Measurements from ENCODE around the gene PIEZO1. TPM values are rescaled to one million over a fixed set of nuclear protein-coding genes. Genes with fewer than 3 reads are reported as not detected.

PIEZO1 gene
- total and polyA plus RNA-seq, 8 donors, result 75.3 to 193 (median 103) TPM

DNA sequence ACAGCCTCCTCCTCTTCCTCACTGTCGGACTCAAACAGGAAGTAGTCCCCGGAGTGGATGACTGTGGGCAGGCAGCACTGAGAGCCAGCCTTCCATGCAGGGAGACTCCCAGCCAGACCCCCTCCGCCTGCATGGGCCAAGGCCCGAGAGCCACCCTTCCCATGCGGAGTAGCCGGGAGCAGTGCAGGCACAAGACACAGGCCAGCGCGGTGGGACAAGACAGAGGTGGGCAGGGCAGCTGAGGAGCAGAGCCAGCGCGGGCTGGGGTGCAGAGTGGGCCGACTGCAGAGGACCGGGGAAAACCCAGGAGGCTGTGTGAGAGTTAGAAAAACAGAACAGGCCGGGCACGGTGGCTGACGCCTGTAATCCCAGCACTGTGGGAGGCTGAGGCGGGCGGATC, 61.1 kb downstream of the PIEZO1 start:
- DNase-seq (no peak), ATAC-seq (no peak)
- no peak for TF ChIP-seq CTCF (IDR thresholded peaks at IDR 0.05)
- Histone ChIP-seq H3K36me3 (peaks cover 0 to 92% of the 10 kb centered on the region in 2 donors), H3K9me3 (no peaks in the 10 kb centered on the region), H3K4me1 (no peaks in the 10 kb centered on the region), H3K27ac (no peak overlapping the region), H3K27me3 (no peaks in the 10 kb centered on the region), H3K4me3 (no peak overlapping the region)
- intact Hi-C loops (cut with DNase I), result no loop called here

DNA sequence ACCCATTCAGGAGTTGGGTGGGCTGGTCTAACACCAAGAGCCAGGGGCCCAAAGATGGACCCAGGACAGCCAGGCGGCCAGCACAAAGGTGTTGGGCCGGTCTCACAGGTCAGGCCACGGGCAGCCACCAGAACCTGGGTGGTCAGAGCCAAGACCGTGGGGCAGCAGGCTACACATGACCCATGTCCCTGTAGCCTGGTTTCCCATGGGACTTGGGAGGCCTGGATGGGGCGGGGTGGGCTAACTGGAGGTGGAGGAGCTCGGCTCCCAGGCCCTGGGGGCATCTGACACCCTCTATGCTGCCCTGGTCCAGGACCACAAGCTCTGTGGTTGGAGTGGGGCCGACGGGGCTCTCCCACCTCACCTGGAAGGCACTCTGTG, 61.5 kb downstream of the PIEZO1 start:
- no peak for DNase-seq
- Histone ChIP-seq H3K27me3 (no peaks in the 10 kb centered on the region), H3K27ac (no peak overlapping the region), H3K4me1 (no peaks in the 10 kb centered on the region), H3K9me3 (no peaks in the 10 kb centered on the region), H3K36me3 (peaks cover 0 to 96% of the 10 kb centered on the region in 2 donors), H3K4me3 (no peak overlapping the region)
- intact Hi-C loops (cut with DNase I), result no loop called here
- ATAC-seq, result no peak
- no peak for TF ChIP-seq CTCF (IDR thresholded peaks at IDR 0.05)

DNA sequence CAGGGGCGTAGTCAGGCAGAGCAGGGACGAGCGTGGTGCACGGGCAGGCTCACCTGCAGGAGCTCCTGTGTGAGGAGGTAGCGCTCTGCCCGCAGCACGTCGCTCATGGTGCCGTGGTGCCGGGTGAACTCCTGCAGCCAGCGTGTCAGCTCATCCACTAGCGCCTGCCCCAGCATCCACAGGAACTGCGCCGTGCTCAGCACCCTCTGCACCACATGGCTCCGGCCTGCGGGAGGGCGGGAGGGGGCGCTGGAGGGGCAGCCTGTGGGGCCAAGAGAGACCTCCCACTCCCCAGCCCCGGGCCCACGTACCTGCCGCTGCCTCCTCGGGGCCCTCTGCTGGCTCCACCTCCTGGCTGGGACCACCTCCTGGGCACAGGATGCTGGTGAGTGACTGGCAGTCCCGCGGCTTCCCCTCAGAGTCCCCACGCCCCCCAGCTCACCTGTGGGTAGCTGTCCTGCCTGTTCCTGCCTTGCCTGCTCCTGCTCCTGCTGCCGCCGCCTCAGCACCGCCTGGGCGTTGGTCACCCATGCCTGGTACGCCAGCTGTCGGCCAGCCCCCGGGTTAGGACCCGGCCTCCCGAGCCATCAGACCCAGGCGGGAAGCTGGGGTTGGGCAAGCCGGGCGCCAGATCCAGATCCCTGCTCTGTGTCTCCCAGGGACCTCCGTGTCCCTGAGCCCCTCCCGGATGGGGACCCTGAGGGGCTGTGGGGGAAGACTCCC, 62.1 kb downstream of the PIEZO1 start:
- Histone ChIP-seq H3K4me3 (no peak overlapping the region), H3K9me3 (no peaks in the 10 kb centered on the region), H3K4me1 (no peaks in the 10 kb centered on the region), H3K27ac (no peak overlapping the region), H3K36me3 (peaks cover 0 to 100% of the 10 kb centered on the region in 2 donors), H3K27me3 (no peaks in the 10 kb centered on the region)
- no peak for DNase-seq
- intact Hi-C loops (cut with DNase I), result no loop called here
- no peak for TF ChIP-seq CTCF (IDR thresholded peaks at IDR 0.05)
- no peak for ATAC-seq

GRCh38 chr16:88721815-88722755, 62.9 kb downstream of the PIEZO1 start:
- H3K27ac ChIP-seq, result no peak overlapping the region
- no peaks in the 10 kb centered on the region for H3K4me1 ChIP-seq
- no peak overlapping the region for H3K4me3 ChIP-seq
- intact Hi-C loops (cut with DNase I), result no loop called here
- ATAC-seq (no peak), DNase-seq (no peak)
- no peaks in the 10 kb centered on the region for H3K27me3 ChIP-seq
- H3K9me3 ChIP-seq, result no peaks in the 10 kb centered on the region
- peaks cover 0 to 100% of the 10 kb centered on the region in 2 donors for H3K36me3 ChIP-seq
- TF ChIP-seq CTCF (IDR thresholded peaks at IDR 0.05), result no peak

DNA sequence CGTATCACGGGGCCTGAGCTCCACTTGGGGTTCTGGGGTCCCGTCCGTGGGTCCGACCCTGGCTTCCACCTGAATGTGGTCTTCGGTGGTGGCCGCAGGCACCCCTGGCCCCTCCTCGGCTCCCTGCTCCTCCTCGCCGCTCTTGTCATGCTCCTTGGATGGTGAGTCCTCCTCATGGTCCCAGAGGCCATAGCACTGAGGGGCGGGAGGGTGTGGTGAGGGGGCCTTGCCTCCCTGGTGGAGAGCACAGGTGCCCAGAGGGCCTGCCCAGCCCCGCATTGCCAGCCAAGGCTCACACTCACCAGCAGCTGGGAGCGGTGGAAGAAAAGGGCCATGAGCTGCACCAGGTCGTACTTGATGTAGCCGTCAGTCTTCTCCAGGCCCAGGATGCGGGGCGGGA, 63.8 kb downstream of the PIEZO1 start:
- ATAC-seq, result no peak
- Histone ChIP-seq H3K9me3 (no peaks in the 10 kb centered on the region), H3K27me3 (no peaks in the 10 kb centered on the region), H3K27ac (no peak overlapping the region), H3K4me3 (no peak overlapping the region), H3K36me3 (peaks cover 0 to 100% of the 10 kb centered on the region in 2 donors), H3K4me1 (no peaks in the 10 kb centered on the region)
- TF ChIP-seq CTCF (IDR thresholded peaks at IDR 0.05), result no peak
- DNase-seq, result no peak
- intact Hi-C loops (cut with DNase I), result no loop called here

Data from left lung (tissue), 10 donors.